ENCODE results near the gene ZNF45.
"Not testable (repeated sequence)": the region's sequence is repeated elsewhere in the genome, so short reads cannot be mapped to it uniquely, and the experiment has no call there.

DNA sequence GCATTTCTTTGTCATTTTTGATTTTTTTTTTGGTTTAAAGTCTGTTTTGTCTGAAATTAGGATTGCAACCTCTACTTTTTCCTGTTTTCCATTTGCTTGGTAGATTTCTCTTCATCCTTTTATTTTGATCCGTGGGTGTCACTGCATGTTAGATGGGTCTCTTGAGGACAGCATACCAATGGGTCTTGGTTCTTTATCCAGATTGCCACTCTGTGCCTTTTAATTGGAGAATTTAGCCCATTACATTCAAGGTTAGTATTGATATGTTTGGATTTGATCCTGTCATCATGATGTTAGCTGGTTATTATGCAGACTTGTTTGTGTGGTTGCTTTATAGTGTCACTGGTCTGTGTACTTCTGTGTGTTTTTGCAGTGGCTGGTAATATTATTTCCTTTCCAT is 12.3 kb upstream of the ZNF45 start:
- TF ChIP-seq, protein P1, sequence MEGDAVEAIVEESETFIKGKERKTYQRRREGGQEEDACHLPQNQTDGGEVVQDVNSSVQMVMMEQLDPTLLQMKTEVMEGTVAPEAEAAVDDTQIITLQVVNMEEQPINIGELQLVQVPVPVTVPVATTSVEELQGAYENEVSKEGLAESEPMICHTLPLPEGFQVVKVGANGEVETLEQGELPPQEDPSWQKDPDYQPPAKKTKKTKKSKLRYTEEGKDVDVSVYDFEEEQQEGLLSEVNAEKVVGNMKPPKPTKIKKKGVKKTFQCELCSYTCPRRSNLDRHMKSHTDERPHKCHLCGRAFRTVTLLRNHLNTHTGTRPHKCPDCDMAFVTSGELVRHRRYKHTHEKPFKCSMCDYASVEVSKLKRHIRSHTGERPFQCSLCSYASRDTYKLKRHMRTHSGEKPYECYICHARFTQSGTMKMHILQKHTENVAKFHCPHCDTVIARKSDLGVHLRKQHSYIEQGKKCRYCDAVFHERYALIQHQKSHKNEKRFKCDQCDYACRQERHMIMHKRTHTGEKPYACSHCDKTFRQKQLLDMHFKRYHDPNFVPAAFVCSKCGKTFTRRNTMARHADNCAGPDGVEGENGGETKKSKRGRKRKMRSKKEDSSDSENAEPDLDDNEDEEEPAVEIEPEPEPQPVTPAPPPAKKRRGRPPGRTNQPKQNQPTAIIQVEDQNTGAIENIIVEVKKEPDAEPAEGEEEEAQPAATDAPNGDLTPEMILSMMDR (conservative IDR thresholded peaks at IDR 0.05), result not testable (repeated sequence)
- not testable (repeated sequence) for TF ChIP-seq ZFX (IDR thresholded peaks at IDR 0.05)

Data from C4-2B (cell line).